Measurements from ENCODE around the gene PCTP.

Gene PCTP

DNA sequence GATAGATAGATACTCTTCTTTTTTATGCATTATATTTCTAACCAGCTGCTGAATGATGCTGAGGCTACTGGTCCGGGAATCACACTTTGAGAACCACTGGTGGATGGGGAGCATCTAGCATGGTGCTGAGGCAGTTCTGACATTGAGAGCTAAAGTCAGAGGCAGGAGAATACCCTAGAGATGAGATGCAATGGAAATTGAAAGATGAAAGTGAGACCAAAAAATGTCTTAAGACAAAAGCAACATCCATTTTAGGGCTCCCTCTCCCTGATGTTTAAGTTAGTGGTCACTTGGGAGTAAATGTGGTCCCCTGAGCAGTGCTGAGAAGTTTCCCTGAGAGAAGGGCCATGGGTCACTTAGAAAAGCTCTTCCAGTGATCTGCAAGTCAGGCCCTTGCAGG lies 6.8 kb downstream of the PCTP start:
- no peak for DNase-seq (ENCODE audit: low read depth in 3 of 3)

DNA sequence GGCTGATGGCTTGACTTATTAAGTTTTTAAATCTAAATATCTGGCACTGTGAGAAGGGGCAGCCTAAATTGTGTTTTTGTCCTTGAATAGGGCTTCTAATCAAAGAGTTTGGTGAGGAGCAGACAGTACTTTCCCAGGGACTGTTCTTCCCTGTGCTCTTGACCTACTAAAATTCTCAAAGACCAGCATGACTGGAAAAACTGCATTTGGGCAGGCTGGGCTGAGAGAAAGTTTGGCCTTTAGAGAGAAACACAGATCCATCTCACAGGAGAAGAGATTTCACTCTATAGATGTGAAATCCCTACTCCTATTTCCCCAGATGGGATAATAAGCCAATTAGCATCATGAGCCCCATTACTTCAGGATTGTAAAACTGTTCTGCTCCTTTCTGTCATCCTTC lies 7.3 kb downstream of the PCTP start:
- no peak for DNase-seq (ENCODE audit: low read depth in 3 of 3)

- no peak for DNase-seq (ENCODE audit: low read depth in 3 of 3)
Observed at GRCh38 chr17:55760643-55761355, 9.9 kb downstream of the PCTP start.

DNA sequence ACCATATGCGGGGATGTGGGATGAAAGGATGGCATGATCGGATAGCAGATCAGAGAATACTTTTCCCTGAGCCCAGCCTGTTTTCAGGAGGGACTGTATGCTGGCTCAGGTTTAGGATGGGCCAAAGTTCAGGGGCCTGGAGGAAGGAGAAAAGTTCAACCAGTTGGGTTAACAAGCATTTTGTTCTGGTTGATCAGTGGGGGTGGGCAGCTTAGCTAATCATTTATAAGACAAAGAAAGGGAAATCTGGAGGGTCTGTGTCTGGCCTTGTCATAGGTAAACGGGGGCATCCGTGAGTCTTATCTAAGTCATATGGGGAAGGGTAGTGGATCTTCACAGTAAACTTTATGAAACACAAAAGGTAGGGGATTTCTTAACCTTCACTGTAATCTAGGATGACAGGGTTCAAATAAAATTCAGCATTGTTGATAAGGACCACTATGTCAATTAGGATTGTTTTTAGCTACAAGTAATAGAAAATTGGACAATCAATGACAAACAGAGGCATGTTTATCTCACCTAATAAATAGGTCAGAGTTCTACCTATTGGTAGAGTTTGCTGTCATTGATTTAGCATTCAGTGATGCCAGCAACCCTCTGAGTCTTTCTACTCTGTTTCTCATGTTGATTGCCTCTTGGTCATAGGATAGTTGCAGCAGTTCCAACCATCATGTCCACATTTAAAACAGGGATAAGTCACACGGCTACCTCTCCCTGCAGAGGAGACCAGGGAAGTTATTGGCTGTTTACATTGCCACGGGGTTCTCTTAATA lies 11.4 kb downstream of the PCTP start:
- DNase-seq (ENCODE audit: low read depth in 3 of 3), result no peak

DNA sequence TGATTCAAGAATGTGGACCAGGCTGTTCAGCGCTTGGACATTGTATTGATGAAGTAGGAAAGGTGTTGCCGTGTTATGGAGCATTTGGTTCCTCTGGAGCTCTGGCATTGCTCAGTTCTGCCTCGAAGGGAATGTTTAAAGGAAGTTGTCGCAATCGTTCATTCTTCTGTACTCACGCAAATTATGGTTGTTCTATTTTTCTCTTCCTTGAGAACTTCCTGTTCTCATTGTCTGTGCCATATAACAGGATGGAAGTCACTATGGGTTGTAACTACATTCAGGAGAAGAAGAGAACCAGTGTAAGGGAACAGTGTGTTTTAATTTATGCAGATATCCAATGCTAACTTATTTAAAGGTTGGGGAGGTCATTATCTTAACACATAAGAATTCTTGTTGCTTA lies 13.0 kb downstream of the PCTP start:
- DNase-seq (ENCODE audit: low read depth in 3 of 3), result no peak

DNA sequence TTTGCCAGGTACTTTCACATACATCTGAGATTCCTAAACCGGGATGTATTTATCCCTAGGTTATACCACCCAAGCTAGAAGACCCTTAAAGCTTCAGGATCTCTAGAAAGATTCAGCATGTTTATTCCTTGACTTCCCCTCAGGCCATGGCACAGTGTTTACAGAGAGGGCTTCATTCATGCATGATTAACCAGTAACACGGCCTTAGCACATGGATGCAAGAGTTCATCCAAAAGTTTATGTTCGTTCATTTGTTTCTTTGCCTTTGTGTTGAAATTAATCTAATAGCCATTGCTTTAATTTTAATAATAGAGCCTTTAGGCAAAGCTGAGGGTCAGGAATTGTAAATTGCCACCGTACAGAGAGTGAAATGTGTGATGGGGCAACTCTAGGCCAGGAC lies 13.8 kb downstream of the PCTP start:
- DNase-seq (ENCODE audit: low read depth in 3 of 3), result no peak

DNA sequence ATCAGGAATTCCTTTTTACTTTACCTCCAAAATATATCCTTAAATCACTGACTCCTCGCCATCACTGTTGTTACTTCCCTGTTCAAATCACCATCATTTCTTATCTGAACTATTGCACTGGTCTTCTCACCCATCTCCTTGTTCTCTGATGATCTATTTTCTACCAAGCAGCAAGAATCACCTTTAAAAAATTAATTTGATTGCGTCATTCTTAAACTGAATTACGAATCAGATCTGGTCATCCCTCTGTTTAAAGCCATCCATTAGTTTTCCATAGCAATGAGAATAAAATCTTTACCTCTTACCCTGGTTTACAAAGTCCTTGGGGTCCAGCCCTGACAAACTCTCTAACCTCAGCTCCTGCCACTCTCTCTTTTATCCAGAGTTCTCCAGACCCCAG lies 14.6 kb downstream of the PCTP start:
- no peak for DNase-seq (ENCODE audit: low read depth in 3 of 3)

DNA sequence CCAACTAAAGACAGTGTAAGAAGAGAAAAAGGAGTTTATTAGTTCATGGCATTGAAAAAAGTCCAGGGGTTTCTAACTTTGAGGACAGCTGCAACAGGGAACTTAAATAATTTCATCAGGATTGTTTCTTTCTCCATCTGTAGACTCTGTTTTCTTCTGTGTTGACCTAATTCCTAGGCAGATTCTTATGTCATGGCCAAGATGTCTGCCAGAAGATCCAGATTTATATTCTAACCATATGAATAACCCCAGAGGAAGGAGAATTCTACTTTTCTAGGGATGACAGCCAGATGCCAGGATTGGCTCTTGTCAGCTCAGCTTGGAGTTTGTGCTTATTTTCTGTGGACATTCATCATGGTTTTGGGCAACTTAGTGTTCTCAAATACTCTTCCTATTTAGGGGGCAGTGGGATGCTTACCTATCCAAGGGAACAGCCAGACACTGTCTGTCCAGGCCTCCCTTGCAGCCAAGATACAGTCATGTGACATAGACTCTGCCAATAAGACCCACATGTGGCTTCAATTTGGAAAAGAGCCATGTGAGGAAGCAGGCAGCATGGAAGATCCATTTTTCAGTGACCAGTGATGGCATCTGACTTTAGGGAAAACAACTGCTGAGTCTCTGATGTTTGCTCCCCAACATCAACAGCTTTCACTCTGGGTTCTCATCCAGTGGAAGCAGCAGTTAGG lies 18.2 kb downstream of the PCTP start:
- no peak for DNase-seq (ENCODE audit: low read depth in 3 of 3)

- DNase-seq (ENCODE audit: low read depth in 3 of 3), result no peak
Observed at GRCh38 chr17:55769625-55770000, 18.8 kb downstream of the PCTP start.

DNA sequence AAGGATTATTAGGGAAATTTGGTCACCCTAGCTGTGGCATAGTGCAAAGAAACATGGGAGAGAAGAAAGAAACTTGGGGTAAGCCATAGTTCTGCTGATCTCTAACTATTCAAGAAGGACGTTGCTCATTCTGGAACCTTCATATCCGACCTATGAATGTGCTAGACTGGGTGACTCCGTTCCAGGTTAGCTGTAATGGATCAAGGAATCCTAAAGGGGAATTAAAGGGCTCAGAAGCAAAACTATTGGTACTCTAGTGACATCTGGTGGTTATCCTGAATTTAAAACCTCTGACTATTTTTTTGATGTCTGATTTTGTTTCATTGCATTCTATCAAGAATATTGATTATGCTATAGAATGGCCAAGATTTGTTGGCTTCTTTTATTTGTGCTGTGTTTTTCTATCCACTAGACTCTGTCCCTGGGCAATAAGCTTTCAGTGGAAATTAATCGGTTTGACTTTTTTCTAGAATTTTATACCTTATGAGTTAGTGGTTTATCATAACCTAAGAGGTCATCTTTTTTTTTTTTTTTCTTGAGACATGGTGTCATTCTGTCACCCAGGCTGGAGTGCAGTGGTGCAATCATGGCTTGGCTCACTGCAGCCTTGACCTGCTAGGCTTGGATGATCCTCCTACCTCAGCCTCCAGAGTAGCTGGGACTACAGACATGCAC lies 19.5 kb downstream of the PCTP start:
- no peak for DNase-seq (ENCODE audit: low read depth in 3 of 3)

DNA sequence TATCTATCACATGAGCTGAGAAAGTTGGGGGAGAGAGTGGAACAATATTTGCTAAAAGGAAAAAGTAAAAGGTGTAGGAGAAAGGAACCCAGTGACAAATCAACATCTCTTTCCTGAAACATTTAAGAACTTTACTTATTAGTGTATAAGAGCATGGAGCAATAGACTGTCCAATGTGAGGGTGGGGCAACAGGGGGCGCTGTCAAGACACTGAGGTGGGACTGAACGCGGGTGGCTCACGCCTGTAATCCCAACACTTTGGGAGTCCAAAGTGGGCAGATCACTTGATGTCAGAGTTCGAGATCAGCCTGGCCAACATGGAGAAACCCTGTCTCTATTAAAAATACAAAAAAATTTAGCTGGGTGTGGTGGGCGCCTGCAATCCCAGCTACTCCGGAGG lies 21.2 kb downstream of the PCTP start:
- DNase-seq (ENCODE audit: low read depth in 3 of 3), result no peak

DNA sequence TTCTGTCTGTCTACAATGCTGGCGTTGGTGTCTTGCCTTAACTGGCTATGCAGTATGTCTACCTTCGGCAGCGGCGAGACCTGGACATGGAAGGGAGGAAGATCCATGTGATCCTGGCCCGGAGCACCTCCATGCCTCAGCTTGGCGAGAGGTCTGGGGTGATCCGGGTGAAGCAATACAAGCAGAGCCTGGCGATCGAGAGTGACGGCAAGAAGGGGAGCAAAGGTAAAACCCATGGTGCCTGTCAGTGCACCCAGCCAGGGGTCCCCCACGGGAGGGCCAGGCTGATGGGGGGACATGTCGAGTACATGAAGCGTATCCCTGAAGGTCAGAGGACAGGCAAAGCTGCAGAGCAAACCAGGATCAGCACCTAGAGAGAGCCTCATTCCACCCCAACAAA lies 22.8 kb downstream of the PCTP start:
- no peak for DNase-seq (ENCODE audit: low read depth in 3 of 3)

- no peak for DNase-seq (ENCODE audit: low read depth in 3 of 3)
Observed at GRCh38 chr17:55774846-55775271, 24.0 kb downstream of the PCTP start.

DNA sequence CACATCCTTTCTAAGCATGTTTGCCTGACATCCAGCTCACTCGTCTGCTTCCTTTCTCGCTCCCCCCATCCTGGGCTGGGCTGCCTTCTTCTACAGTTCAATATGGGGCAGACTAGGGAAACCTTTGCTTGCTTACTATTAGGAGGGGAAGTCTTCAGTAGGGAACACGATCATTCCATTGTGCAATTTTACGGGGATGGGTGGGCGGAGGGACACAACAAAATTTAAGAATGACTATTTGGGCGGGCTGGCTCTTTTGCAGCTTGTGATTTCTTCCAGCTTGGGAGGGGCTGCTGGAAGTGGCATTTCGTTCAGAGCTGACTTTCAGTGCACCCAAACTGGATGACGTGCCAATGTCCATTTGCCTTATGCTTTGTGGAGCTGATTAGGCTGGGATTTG lies 25.4 kb downstream of the PCTP start:
- no peak for DNase-seq (ENCODE audit: low read depth in 3 of 3)

DNA sequence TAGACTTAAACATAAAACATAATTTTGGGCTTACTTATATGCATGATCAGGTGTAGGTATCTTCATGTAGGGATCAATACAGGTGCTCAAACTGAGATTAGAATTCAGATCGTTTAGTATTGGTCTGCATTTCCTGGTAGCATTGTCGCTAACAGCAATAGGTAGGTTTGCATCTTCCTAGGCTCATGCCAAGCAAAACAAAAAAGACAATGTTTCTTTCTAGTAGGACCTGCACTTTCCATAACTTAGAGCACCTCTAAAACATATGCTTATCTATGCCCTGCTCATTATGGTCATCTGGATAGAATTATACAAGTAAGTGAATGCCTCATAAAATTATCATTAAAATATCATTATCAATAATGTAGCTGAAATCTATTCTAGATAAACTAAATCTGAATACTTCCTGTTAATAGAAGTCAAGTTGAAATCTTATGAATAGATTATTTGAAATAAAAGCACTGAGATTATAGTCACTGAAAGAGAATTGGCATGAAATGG lies 26.7 kb downstream of the PCTP start:
- no peak for DNase-seq (ENCODE audit: low read depth in 3 of 3)

DNA sequence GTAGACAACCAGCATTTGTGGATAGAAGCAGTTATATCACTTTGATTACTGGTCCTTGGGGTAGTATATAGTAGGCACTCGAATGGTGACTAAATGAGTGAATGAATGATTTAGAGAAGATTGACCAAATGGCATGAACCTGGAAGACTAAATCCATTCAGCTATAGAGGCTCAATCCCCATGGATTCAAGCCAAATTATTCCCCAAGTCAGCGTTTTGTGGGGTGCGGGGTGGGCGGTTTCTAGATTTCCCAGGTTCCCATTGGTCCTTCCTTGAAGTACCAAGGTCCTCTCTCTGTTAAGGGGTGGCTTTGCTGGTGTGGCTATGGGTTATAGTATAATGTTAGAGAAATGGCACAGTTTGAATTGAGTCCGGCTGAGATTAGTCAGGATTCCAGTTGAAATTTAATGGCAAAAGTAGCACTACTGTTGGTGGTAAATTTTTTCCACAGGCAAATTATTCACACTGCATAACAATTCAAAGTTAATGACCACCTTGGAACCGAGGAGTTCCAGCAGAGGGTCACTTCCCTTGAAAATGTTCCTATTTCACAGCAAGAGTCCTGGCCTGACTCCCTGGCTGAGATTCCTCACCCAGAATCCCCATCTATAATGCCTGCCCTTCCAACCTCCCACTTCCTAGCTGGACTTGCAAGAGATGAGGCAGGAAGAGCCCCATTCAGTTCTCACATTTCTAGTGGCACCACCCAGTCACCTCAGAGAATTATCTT lies 27.7 kb downstream of the PCTP start:
- DNase-seq (ENCODE audit: low read depth in 3 of 3), result no peak

GRCh38 chr17:55783684-55784245 lies 32.9 kb downstream of the PCTP start:
- no peak for DNase-seq (ENCODE audit: low read depth in 3 of 3)

DNA sequence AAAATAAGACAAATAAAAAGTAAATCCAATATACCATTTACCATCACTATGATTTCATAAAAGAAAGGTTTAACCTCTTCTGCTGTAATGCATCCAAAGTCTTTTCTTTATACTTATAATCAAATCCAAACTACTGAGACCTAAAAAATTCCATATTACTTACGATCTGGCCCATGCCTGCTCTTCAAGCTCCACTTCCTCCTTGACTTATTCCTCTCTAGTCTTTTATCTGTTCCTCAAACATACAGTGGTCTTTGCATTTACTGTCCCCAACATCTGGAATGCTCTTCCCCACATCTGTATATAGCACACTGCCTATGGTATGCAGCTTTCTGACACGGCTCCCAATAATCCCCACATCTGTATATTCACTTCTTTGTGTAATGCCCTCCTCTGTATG lies 33.8 kb downstream of the PCTP start:
- no peak for DNase-seq (ENCODE audit: low read depth in 3 of 3)

DNA sequence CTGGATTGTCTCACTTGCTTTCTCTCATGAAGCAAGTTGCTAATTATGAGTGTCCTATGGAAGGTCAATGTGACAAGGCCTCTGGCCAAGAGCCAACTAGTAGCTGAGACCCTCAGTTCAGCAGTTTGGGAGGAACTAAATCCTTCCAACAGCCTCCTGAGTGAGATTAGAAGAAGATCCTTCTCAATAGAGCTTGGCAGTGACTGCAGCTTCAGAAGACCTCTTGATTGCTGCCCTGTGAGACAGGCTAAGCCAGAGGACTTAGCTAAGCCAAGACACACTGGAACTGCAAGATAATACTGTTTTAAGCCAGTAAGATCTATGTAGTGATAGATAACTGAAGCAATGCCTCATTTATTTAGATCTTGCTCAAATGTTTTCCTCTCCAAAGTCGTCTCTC lies 34.3 kb downstream of the PCTP start:
- no peak for DNase-seq (ENCODE audit: low read depth in 3 of 3)

- DNase-seq (ENCODE audit: low read depth in 3 of 3), result no peak
Observed at GRCh38 chr17:55793272-55793671, 42.4 kb downstream of the PCTP start.

All from stimulated activated CD4-positive, alpha-beta T cell treated with anti-CD3 and anti-CD28 coated beads, TNF-alpha, amount 100 ng/mL, for 4 hours (primary cell).